GM23338 (cell line): ENCODE measurements around the gene ZNF140. TPM values are rescaled to one million over a fixed set of nuclear protein-coding genes. Genes with fewer than 3 reads are reported as not detected.

ENCODE experiments used
- ATAC-seq: fragments of 200-7000 bp; cut with Tn5 transposase; 3 replicates; pipeline ENCODE4 v1.9.1; 2020
- DNase-seq: peaks from one replicate; pipeline ENCODE4 v3.0.0-alpha.2; 2015; ENCODE audit warnings: low spot score
- H2AFZ ChIP-seq: fragments of 200-600 bp; sonication (generic); 2 replicates; pipeline ENCODE4 v1.8.0; 2016; ENCODE audit warnings: antibody characterized with exemption, mild to moderate bottlenecking, moderate library complexity
- H3F3A ChIP-seq: fragments of 200-600 bp; sonication (generic); replicated peaks from 2 replicates; pipeline ENCODE4 v1.8.0; 2017; ENCODE audit warnings: antibody characterized with exemption, mixed run types, low read depth
- H3K27ac ChIP-seq: fragments of 200-600 bp; sonication (generic); 2 replicates; pipeline ENCODE4 v1.6.1; 2016; ENCODE audit warnings: low read depth
- H3K27me3 ChIP-seq: fragments of 200-600 bp; sonication (generic); 2 replicates; pipeline ENCODE4 v1.8.0; 2016; ENCODE audit warnings: mild to moderate bottlenecking, mixed run types, moderate library complexity; ENCODE audit not compliant: insufficient read depth
- H3K36me3 ChIP-seq: fragments of 200-600 bp; sonication (generic); 2 replicates; pipeline ENCODE4 v1.8.0; 2016; ENCODE audit warnings: mild to moderate bottlenecking; ENCODE audit not compliant: insufficient read depth
- H3K4me1 ChIP-seq: fragments of 200-600 bp; sonication (generic); 2 replicates; pipeline ENCODE4 v1.8.0; 2016; ENCODE audit warnings: mild to moderate bottlenecking, moderate library complexity; ENCODE audit not compliant: insufficient read depth
- H3K4me2 ChIP-seq: fragments of 200-600 bp; sonication (generic); 2 replicates; pipeline ENCODE4 v1.7.1; 2017; ENCODE audit warnings: mixed run types
- H3K4me3 ChIP-seq: fragments of 200-600 bp; sonication (generic); 2 replicates; pipeline ENCODE4 v1.6.1; 2016; ENCODE audit warnings: mixed run types
- H3K79me2 ChIP-seq: fragments of 200-600 bp; sonication (generic); replicated peaks from 2 replicates; pipeline ENCODE4 v1.8.0; 2017; ENCODE audit warnings: mild to moderate bottlenecking; ENCODE audit not compliant: insufficient read depth
- H3K9me2 ChIP-seq: fragments of 200-600 bp; sonication (generic); 2 replicates; pipeline ENCODE4 v1.8.0; 2017; ENCODE audit not compliant: insufficient read depth
- H4K20me1 ChIP-seq: fragments of 200-600 bp; sonication (generic); replicated peaks from 2 replicates; pipeline ENCODE4 v1.8.0; 2017; ENCODE audit warnings: mild to moderate bottlenecking; ENCODE audit not compliant: insufficient read depth
- H3K27ac Mint-ChIP-seq: 2 replicates; pipeline ENCODE4 v1.8.0; 2020; ENCODE audit warnings: inconsistent platforms, mild to moderate bottlenecking, moderate library complexity, mixed read lengths
- H3K27me3 Mint-ChIP-seq: 3 replicates; pipeline ENCODE4 v1.8.0; 2022; ENCODE audit warnings: low read depth, mild to moderate bottlenecking, moderate library complexity, mixed read lengths, inconsistent platforms; ENCODE audit not compliant: insufficient read depth, poor library complexity
- H3K36me3 Mint-ChIP-seq: 3 replicates; pipeline ENCODE4 v1.8.0; 2021; ENCODE audit warnings: low read depth, mild to moderate bottlenecking, inconsistent platforms, moderate library complexity, mixed read lengths
- H3K4me1 Mint-ChIP-seq: 3 replicates; pipeline ENCODE4 v1.8.0; 2020; ENCODE audit warnings: mild to moderate bottlenecking, inconsistent platforms, mixed read lengths
- H3K4me3 Mint-ChIP-seq: 3 replicates; pipeline ENCODE4 v1.8.0; 2021; ENCODE audit warnings: moderate library complexity, mild to moderate bottlenecking, inconsistent platforms, mixed read lengths
- H3K9me3 Mint-ChIP-seq: 3 replicates; pipeline ENCODE4 v1.8.0; 2020; ENCODE audit warnings: moderate library complexity, mild to moderate bottlenecking, inconsistent platforms, mixed read lengths
- CREB1 ChIP-seq: fragments of 250-450 bp; sonication (Bioruptor Pico); IDR thresholded peaks from 2 replicates; pipeline ENCODE4 v1.5.0; 2020; ENCODE audit warnings: low read depth, mild to moderate bottlenecking, moderate library complexity
- ETS1 ChIP-seq: IDR thresholded peaks from 2 replicates; pipeline ENCODE4 v1.6.1; 2016; ENCODE audit warnings: antibody characterized with exemption
- EZH2 ChIP-seq: fragments of 200-600 bp; sonication (generic); IDR thresholded peaks from one replicate; pipeline ENCODE4 v1.8.0; 2017; ENCODE audit warnings: antibody characterized with exemption, mild to moderate bottlenecking, low read depth; ENCODE audit not compliant: unreplicated experiment
- NANOG ChIP-seq: IDR thresholded peaks from 2 replicates; pipeline ENCODE4 v1.6.1; 2016; ENCODE audit warnings: antibody characterized with exemption, borderline replicate concordance
- POLR2AphosphoS5 ChIP-seq: IDR thresholded peaks from 2 replicates; pipeline ENCODE4 v1.6.1; 2016; ENCODE audit warnings: antibody characterized with exemption, low read depth
- REST ChIP-seq: IDR thresholded peaks from one replicate; pipeline ENCODE4 v1.6.1; 2018; ENCODE audit warnings: antibody characterized with exemption; ENCODE audit not compliant: unreplicated experiment
- STAT1 ChIP-seq: IDR thresholded peaks from one replicate; pipeline ENCODE4 v1.6.1; 2016; ENCODE audit warnings: antibody characterized with exemption; ENCODE audit not compliant: unreplicated experiment
- ZNF114 ChIP-seq: fragments of 250-450 bp; sonication (Bioruptor Pico); IDR thresholded peaks from 2 replicates; pipeline ENCODE4 v1.5.0; 2020; ENCODE audit warnings: mild to moderate bottlenecking, moderate library complexity
- ZNF331 ChIP-seq: fragments of 250-450 bp; sonication (Bioruptor Pico); IDR thresholded peaks from 2 replicates; pipeline ENCODE4 v1.5.0; 2020; ENCODE audit warnings: low read depth, mild to moderate bottlenecking, moderate library complexity
- ZNF462 ChIP-seq: fragments of 250-450 bp; sonication (Bioruptor Pico); IDR thresholded peaks from 2 replicates; pipeline ENCODE4 v1.5.0; 2020; ENCODE audit warnings: mild to moderate bottlenecking, moderate library complexity
- polyA plus RNA-seq: library from polyadenylated mRNA; unstranded; fragments of >200 nt; fragmentation: Nextera tagmentation; extraction: Ambion mirVana; gene quantifications from 2 replicates; pipeline ENCODE4 v1.2.1, GENCODE V29; 2016
- total RNA-seq: library from RNA; depleted of rRNA; stranded (reverse); fragments of >200 nt; shearing (Covaris generic); gene quantifications from 2 replicates; pipeline ENCODE4 v1.2.3, GENCODE V29; 2014

The ZNF140 gene
- total and polyA plus RNA-seq, 2 experiments from 2014 or later: 15.4 to 16.2 TPM

GRCh38 chr12:133135747-133136146 lies 55.0 kb downstream of the ZNF140 start:
- Histone ChIP-seq H3K27ac (no peak overlapping the region), H2AFZ (no peak overlapping the region), H3K4me3 (no peak overlapping the region), H3K79me2 (peaks cover 53% of the 10 kb centered on the region), H3K27me3 (no peaks in the 10 kb centered on the region), H3K36me3 (peaks cover 46% of the 10 kb centered on the region), H4K20me1 (no peaks in the 10 kb centered on the region; the same call in 1 of the 2 replicates), H3F3A (no peaks in the 10 kb centered on the region), H3K9me2 (0 out of 2 replicates have a peak, but pooled peaks cover under 1% of the 10 kb centered on the region), H3K4me2 (no peak overlapping the region), H3K4me1 (no peaks in the 10 kb centered on the region)
- Mint-ChIP-seq H3K4me3 (no peak overlapping the region), H3K9me3 (peaks cover 80% of the 10 kb centered on the region), H3K36me3 (peaks cover 97% of the 10 kb centered on the region), H3K27ac (no peak overlapping the region), H3K4me1 (peaks cover 3% of the 10 kb centered on the region), H3K27me3 (peaks cover 5% of the 10 kb centered on the region)
- ATAC-seq (no peak), DNase-seq (no peak)
- TF ChIP-seq NANOG: no peak
- TF ChIP-seq REST: no peak
- TF ChIP-seq STAT1: no peak
- TF ChIP-seq ETS1: no peak
- no peak for TF ChIP-seq EZH2
- no peak for TF ChIP-seq ZNF114
- TF ChIP-seq ZNF331 (CRISPR knock-in tag): no peak

- ATAC-seq: no peak
- H3K9me3 Mint-ChIP-seq: peaks cover 82% of the 10 kb centered on the region
- H3K36me3 ChIP-seq: peaks cover 51% of the 10 kb centered on the region
- TF ChIP-seq STAT1 (no peak), ZNF462 (no peak), ETS1 (no peak), EZH2 (no peak), CREB1 (no peak), NANOG (no peak), POLR2AphosphoS5 (no peak)
Observed at GRCh38 chr12:133145981-133146380, 65.3 kb downstream of the ZNF140 start.

More at GRCh38 chr12:133145981-133146380, 65.3 kb downstream of the ZNF140 start:
- Mint-ChIP-seq H3K4me3 (no peak overlapping the region), H3K27me3 (peaks cover 3% of the 10 kb centered on the region), H3K27ac (no peak overlapping the region), H3K36me3 (peaks cover 98% of the 10 kb centered on the region), H3K4me1 (no peaks in the 10 kb centered on the region)
- no peak overlapping the region for H2AFZ ChIP-seq
- no peaks in the 10 kb centered on the region for H4K20me1 ChIP-seq
- H3F3A ChIP-seq: no peaks in the 10 kb centered on the region
- H3K27ac ChIP-seq: no peak overlapping the region
- no peak overlapping the region for H3K4me2 ChIP-seq
- DNase-seq: no peak
- peaks cover 4% of the 10 kb centered on the region; the same call in 1 of the 2 replicates for H3K9me2 ChIP-seq
- no peaks in the 10 kb centered on the region; the same call in 1 of the 2 replicates for H3K79me2 ChIP-seq
- no peaks in the 10 kb centered on the region for H3K4me1 ChIP-seq
- H3K4me3 ChIP-seq: no peak overlapping the region
- H3K27me3 ChIP-seq: no peaks in the 10 kb centered on the region
